ENCODE results near the gene MUC22.
"Not testable (repeated sequence)": the region's sequence is repeated elsewhere in the genome, so short reads cannot be mapped to it uniquely, and the experiment has no call there.

The MUC22 gene

DNA sequence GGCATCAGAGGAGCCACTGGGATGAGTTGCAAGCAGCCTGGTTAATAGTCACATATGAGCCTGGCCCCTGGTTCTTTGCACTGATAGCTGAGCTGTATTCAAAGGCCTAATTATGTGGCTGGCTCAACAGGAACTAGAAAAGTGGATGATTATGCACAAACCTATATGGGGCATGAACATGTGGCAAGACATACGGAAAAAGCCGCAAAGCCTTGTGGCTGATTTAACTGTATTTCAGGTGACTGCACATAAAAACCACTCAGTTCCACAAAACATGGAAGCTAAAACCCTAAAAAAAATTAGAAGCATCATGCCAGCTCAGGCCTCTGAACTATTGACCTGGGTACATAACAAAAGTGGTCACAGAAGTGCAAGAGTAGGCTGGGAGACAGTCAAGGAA, 13.0 kb upstream of the MUC22 start:
- no peak for DNase-seq

DNA sequence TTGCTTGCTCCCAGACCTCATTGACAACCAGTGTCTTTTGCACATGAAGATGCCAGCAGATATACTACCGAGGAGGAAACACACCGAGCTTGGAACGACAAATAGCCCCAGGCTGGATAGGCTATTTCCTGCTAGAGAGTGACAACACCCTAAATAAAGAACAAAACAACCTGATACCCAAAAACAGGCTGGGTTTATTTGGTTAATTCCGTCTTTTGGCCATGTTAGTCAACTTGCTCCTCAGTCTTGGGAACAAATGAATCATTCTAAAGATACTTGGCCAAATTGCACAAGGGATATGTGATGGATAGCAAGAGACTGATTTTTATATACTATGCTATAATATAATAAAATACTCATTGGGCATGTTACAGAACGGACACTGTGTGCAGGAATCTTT, 11.5 kb upstream of the MUC22 start:
- DNase-seq, result no peak

DNA sequence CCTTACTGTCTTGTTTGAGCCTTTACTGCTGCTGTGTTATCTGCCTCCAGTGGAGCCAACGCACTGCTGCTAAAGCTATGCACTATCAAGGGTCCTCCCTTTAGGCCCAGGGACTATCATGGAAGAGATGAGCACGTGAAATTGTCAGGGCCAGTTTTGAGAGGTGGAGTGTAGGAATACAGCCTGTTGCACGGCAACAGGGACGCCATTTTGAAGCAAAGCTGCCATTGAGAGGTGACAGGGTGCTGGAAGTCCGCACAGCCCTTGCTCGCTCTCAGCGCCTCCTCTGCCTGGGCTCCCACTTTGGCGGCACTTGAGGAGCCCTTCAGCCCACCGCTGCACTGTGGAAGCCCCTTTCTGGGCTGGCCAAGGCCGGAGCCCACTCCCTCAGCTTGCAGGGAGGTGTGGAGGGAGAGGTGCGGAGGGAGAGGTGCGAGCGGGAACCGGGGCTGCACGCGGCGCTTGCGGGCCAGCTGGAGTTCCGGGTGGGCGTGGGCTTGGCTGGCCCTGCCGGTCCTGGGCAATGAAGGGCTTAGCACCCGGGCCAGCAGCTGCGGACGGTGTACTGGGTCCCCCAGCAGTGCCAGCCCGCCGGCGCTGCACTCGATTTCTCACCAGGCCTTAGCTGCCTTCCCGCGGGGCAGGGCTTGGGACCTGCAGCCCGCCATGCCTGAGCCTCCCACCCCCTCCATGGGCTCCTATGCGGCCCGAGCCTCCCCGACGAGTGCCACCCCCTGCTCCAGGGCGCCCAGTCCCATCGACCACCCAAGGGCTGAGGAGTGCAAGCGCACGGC, 10.0 kb upstream of the MUC22 start:
- not testable (repeated sequence) for DNase-seq

DNA sequence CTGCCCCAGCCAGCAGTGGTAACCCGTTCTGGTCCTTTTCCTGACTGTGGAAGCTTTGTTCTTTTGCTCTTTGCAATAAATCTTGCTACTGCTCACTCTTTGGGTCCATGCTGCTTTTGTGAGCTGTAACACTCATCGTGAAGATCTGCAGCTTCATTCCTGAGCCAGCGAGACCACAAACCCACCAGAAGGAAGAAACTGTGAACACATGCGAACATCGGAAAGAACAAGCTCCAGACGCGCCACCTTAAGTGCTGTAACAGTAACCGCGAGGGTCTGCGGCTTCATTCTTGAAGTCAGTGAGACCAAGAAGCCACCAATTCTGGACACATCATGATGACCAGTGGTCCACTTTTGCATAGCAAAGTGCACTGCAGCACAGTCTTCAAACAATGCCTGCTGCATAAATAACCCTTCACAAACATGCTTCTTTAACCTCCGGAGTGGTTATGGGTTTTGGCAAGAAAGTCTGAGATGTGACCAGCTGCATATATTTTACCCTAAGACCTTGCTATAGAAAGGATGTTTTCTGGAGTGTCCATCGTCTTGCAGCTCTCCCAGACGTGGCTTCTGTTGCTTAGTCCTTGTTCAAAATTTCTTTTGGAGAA, 8.9 kb upstream of the MUC22 start:
- DNase-seq, result no peak

DNA sequence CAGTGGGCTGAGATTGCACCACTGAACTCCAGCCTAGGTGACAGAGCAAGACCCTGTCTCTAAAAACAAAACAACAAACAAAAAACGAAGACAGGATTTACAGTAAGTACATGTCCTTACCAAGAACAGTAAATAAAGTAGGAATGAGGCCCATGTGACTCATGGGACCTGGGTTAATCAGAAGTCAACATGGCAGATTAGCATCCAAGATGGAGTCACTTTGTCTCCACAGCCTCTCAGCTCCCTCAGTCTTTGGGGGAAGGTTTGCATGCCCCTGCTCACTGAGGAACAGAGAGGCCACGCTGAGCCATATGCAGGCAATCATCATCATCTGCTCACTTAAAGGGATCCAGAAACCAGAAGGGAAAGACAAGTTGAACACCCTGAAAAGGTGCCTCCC, 7.8 kb upstream of the MUC22 start:
- no peak for DNase-seq

DNA sequence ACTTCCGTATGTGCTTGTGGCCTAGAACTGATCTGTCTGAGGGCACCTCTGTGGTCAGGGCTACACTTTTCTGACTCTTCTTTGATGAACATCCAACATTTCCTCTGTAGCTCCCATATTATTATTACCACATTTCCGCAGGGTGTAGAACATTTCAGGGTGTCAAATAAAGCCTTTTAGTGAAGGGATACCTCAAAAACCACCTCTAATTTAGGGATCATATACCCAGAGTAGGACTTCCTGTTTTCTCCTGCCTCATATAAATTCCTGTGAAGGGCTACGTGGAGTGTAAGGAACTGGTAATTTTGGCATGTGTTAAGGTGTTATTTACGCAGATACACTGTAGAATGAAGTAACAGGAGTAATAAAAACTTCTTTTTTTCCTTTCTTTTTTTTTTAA, 5.5 kb upstream of the MUC22 start:
- DNase-seq, result no peak

DNA sequence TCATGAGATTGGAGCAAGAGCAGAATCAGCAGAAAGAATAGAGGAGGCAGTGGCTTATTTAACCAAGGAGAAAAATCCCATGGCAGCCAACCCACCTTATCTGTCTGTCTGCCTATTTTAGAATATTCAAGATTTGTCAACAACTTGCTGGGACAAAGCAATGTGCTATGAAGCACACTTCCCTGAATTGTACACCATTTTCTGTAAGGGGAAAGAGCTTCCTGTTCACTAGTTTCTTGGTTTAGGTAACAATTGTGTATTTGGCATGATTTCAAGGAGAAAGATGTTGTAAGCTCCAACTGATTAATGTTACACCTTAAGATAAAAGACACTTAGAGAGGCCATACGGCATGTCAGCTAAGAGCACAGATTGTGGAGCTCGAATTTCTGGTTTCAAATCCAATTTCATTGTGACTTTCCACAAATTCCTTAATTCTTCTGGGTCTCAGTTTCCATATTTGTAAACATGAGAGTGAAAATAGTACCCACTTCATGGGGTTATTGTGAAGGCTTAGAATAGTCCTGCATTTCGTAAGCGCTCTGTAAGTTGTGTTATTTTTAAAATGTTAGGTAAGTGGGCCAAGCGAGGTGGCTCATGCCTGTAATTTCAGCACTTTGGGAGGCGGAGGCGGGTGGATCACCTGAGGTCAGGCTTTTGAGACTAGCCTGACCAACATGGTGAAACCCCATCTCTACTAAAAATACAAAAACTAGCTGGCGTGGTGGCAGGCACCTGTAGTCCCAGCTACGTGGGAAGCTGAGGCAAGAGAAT, 4.8 kb upstream of the MUC22 start:
- DNase-seq, result no peak

DNA sequence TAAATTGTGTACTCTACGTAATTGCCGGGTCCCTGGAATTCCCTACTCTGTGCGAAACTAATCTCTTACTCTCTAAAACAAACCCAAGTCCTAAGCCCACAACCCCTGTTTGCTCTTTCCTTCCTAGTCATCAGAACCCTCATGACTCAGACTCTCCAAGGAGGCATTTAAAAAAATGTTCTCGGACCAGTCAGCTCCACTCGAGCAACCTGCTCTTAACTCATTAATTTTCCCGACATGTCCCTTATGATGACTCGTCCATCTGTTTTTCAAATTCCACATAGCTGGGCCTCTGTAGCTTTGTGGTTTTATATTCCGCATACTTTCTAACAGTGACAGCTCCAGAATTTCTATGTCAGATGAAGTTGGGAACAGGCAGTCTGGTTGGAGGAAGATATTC, 2.6 kb upstream of the MUC22 start:
- DNase-seq, result no peak

DNA sequence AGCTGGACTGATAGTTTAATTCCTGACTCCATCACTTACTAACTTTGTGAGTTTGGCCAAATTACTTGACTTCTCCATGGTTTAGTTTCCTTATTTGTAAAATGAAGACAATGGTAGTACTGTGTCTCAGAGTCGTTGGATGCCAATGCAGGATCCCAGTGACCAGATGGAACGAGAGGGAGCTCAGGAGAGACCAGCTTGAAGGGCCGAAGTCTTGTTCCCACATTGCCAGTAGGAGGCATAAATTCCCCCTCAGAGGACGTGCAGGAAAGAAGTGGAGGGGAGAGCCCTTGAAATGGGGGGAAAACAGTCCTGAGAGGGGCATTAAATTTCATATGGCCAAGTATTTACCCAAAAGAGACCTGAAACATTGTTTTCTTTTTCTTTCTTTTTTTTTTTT, 2.1 kb upstream of the MUC22 start:
- DNase-seq, result peak in 1 of 51 donors; percentile 17

DNA sequence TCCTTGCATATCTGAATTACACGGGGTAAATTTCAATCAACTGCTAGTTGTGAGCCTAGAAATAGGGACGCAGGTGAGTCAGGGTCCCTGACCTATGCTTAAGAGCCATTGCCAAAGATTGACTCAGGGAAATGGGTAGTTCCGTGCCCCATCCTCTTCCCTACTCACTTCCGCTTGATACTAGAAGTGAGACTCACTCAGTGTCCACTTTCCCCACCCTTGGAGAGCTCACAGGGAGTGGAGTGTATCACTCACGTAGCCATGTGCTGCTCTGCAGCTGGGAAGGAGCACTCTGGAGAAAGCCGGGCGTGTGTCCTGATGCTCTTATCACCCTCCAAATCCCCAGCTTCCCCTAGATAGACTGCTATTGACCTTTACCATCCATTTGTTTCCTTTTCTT, 543 bp upstream of the MUC22 start:
- DNase-seq, result no peak

DNA sequence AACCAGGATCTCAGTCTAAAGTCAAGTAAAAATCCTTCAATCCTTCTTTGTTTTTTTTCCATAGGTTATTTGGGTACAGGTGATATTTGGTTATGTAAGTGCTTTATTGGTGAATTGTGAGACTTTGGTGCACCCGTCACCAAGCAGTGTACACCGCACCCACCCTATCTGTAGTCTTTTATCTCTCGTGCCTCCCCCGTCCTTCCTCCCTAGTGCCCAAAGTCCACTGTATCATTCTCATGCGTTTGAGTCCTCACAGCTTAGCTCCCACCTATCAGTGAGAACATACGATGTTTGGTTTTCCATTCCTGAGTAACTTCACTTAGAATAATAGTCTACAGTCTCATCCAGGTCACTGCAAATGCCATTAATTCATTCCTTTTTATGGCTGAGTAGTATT, 879 bp downstream of the MUC22 start:
- no peak for DNase-seq

DNA sequence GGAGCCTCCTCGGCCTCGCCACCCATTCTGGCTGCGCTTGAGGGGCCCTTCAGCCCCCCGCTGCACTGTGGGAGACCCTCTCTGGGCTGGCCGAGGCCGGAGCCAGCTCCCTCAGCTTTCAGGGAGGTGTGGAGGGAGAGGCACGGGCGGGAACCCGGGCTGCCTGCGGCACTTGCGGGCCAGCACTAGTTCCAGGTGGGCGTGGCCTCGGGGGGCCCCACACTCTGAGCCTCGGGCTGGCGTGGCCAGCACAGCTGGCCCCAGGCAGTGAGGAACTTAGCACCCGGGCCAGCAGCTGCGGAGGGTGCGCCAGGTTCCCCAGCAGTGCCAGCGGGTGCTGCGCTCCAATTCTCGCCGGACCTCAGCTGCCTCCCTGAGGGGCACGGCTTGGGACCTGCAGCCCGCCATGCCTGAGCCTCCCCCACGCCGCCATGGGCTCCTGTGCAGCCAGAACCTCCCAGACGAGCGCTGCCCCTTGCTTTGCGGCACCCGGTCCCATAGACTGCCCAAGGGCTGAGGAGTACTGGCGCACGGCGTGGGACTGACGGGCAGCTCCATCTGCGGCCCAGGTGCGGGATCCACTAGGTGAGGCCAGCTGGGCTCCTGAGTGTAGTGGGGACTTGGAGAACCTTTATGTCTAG, 6.5 kb downstream of the MUC22 start:
- no peak for DNase-seq

DNA sequence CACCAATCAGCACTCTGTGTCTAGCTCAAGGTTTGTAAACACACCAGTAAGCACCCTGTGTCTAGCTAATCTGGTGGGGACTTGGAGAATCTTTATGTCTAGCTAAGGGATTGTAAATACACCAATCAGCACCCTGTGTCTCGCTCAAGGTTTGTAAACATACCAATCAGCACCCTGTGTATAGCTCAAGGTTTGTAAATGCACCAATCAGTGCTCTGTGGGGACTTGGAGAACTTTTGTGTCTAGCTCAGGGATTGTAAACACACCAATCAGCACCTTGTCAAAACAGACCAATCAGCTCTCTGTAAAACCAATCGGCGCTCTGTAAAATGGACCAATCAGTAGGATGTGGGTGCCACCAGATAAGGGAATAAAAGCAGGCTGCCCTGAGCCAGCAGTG, 7.2 kb downstream of the MUC22 start:
- DNase-seq, result not testable (repeated sequence)

DNA sequence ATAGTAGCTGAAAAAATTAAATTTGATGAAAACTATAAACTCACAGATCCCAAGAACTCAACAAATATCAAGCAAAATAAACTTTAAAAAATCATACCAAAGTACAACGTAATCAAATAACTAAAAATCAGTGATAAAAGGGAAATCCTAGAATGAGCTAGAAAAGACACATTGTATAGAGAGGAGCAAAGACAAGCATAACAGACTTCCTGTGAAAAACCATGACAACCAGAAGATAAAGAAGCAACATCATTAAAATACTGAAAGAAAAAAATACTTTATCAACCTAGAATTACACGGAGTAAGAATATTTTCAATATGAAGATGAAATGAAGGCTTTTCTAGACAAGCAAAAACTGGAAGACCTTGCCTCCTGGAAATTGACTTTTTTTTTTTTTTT, 9.8 kb downstream of the MUC22 start:
- DNase-seq, result no peak

DNA sequence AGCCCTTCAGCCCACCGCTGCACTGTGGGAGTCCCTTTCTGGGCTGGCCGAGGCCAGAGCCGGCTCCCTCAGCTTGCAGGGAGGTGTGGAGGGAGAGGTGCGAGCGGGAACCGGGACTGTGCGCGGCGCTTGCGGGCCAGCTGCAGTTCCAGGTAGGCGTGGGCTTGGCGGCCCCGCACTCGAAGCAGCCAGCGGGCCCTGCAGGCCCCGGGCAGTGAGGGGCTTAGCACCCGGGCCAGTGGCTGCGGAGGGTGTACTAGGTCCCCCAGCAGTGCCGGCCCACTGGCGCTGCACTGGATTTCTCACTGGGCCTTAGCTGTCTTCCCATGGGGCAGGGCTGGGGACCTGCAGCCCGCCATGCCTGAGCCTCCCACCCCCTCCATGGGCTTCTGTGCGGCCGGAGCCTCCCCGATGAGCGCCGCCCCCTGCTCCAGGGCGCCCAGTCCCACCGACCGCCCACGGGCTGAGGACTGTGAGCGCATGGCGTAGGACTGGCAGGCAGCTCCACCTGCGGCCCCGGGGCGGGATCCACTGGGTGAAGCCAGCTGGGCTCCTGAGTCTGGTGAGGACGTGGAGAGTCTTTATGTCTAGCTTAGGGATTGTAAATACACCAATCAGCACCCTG, 10.5 kb downstream of the MUC22 start:
- DNase-seq, result not testable (repeated sequence)

DNA sequence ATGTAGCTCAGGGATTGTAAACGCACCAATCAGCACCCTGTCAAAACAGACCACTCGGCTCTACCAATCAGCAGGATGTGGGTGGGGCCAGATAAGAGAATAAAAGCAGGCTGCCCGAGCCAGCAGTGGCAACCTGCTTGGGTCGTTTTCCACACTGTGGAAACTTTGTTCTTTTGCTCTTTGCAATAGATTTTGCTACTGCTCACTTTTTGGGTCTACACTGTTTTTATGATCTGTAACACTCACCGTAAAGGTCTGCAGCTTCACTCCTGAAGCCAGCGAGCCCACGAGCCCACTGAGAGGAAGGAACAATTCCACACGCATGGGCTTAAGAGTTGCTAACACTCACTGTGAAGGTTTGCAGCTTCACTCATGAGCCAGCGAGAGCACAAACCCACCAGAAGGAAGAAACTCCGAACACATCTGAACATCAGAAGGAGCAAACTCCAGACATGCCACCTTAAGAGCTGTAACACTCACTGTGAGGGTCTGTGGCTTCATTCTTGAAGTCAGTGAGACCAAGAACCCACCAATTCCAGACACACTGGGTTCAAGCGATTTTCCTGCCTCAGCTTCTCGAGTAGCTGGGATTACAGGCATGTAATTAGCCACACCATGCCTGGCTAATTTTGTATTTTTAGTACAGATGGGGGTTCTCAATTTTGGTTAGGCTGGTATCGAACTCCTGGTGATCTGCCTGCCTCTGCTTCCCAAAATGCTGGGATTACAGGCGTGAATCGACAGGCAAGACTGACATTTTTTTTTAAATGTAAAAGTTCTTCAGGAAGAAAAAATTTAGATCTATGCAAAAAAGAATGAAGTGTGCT, 11.6 kb downstream of the MUC22 start:
- not testable (repeated sequence) for DNase-seq

DNA sequence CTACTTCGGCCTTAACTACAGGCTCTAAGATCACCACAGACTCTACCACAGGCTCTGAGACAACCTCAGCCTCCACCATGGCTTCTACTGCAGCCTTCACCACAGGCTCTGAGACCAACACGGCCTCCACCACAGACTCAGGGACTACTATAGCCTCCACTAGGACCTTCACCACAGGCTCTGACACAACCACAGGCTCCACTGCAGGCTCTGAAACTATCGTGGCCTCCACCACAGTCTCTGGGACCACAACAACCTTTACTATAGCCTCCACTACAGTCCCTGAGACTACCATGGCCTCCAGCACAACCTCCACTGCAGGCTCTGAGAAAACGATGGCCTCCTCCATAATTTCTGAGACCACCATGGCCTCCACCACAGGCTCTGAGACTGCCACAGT, 15.3 kb downstream of the MUC22 start:
- no peak for DNase-seq

DNA sequence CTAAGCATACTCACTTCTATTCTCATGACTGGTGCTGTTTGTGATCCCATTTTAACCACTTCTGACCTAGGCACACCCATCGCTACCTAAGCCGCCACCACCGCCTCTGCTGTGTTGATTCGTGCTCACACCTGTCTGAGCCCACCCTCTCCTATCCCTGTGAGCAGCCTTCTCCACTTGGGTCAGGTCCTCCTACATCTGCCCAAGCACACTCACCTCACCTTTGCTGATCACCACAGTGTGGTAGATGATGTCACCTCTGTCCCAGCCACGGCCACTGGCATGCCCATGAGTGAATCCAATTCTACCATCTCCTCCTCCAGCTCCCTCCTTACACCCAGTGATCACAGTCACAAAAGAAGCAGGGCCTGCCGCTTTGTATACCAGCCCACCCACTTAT, 20.8 kb downstream of the MUC22 start:
- no peak for DNase-seq

DNA sequence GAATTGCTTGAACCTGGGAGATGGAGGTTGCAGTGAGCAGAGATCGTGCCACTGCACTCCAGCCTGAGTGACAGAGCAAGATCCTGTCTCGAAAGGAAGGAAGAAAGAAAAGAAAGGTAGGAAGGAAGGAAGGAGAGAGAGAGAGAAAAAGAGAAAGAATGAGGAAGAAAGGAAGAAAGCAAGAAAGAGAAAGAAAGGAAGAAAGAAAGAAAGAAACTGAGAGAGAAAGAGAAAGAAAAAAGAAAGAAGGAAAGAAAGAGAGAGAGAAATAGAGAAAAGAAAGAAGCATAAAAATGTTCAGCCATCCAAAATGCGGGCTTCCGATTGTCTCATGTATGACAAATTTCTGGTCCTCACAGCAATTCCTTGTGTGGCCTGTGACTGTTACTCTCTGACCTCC, 22.8 kb downstream of the MUC22 start:
- no peak for DNase-seq

DNA sequence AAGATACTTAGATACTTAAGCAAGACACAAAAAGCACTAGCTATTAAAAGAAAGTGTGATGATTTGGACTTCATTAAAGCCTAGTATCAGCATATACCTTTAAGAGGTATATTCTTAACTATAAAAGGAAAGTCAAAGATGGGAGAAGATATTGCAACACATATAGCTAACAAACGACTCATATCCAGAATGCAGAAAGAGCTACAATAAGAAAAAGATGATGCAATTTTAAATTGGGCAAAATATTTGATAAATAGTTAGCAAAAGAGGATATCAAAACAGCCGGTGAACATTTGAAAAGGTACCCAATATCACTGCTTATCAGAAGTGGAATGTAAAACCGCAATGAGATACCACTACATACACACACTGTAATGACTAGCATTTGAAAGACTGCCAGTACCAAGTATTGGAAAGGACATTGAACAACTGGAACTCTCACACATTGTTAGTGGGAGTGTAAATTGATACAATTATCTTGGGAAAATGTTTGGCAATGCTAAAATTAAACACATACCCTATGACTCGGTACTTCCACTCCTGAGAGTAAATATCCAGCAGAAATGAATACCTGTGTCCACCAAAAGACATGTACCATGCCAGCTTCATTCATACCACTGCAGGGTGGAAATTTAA, 25.7 kb downstream of the MUC22 start:
- no peak for DNase-seq

All from hypothalamus (tissue), 51 donors.